Measurements from ENCODE around the gene KERA. TPM values are rescaled to one million over a fixed set of nuclear protein-coding genes. Genes with fewer than 3 reads are reported as not detected.

KERA gene
- polyA plus RNA-seq, 1 donor (not counting 4 experiments of a cell fraction or from before 2014, with no cell fraction given): not detected

- no peaks in the 10 kb centered on the region for H3K79me2 ChIP-seq (ENCODE audit: control insufficient read depth, insufficient read depth, low read length)
- no peaks in the 10 kb centered on the region for H3K36me3 ChIP-seq (ENCODE audit: control insufficient read depth in 2 of 2, extremely low read depth in 1 of 2, insufficient read depth in 2 of 2, low read length in 2 of 2)
- H3K4me1 ChIP-seq (ENCODE audit: control insufficient read depth, extremely low read depth, insufficient read depth, low read length): no peaks in the 10 kb centered on the region
- dilution Hi-C loops (cut with MboI; ENCODE audit: extremely low pct_ligation_motif_present, low sequenced_read_pairs): no loop called here
- H3K4me2 ChIP-seq (ENCODE audit: control insufficient read depth, extremely low read depth, insufficient read depth, low read depth, low read length): no peak overlapping the region
- no peak overlapping the region for H3K9ac ChIP-seq (ENCODE audit: control insufficient read depth, extremely low read depth, insufficient read depth, low read length)
- H3K27me3 ChIP-seq (ENCODE audit: control insufficient read depth, extremely low read depth, insufficient read depth, low read length): no peaks in the 10 kb centered on the region
- FAIRE-seq: no peak
- no peaks in the 10 kb centered on the region for H4K20me1 ChIP-seq (ENCODE audit: control insufficient read depth, extremely low read depth, insufficient read depth, low read length)
- H2AFZ ChIP-seq (ENCODE audit: control insufficient read depth, low read length): no peak overlapping the region
- no peak overlapping the region for H3K27ac ChIP-seq (ENCODE audit: control insufficient read depth, insufficient read depth, low read length)
- no peak overlapping the region for H3K4me3 ChIP-seq (ENCODE audit: control insufficient read depth in 2 of 3, extremely low read depth in 1 of 3, insufficient read depth in 2 of 3, low read depth in 1 of 3, low read length in 3 of 3)
- TF ChIP-seq EZH2 (IDR thresholded peaks at IDR 0.05; ENCODE audit: low read length): no peak
- TF ChIP-seq CTCF (optimal IDR thresholded peaks at IDR 0.05 in 1 of 3, IDR thresholded peaks at IDR 0.05 in 1 of 3, conservative IDR thresholded peaks at IDR 0.05 in 1 of 3; ENCODE audit: extremely low read depth in 1 of 3, insufficient read depth in 2 of 3, low read length in 3 of 3): no peak
- no peaks in the 10 kb centered on the region for H3K9me3 ChIP-seq (ENCODE audit: control insufficient read depth, low read depth, low read length)
- no peak for DNase-seq (ENCODE audit: low read depth, low spot score)
- H3K9me1 ChIP-seq (ENCODE audit: control insufficient read depth, extremely low read depth, insufficient read depth, low read length): no peaks in the 10 kb centered on the region
Observed at GRCh38 chr12:91009319-91009950, 48.4 kb downstream of the KERA start.

- TF ChIP-seq CTCF (optimal IDR thresholded peaks at IDR 0.05 in 1 of 3, IDR thresholded peaks at IDR 0.05 in 1 of 3, conservative IDR thresholded peaks at IDR 0.05 in 1 of 3; ENCODE audit: extremely low read depth in 1 of 3, insufficient read depth in 2 of 3, low read length in 3 of 3): no peak
- TF ChIP-seq EZH2 (IDR thresholded peaks at IDR 0.05; ENCODE audit: low read length): no peak
- Histone ChIP-seq H3K4me3 (ENCODE audit: control insufficient read depth in 2 of 3, extremely low read depth in 1 of 3, insufficient read depth in 2 of 3, low read depth in 1 of 3, low read length in 3 of 3) (no peak overlapping the region), H3K4me2 (ENCODE audit: control insufficient read depth, extremely low read depth, insufficient read depth, low read depth, low read length) (no peak overlapping the region), H2AFZ (ENCODE audit: control insufficient read depth, low read length) (no peak overlapping the region), H4K20me1 (ENCODE audit: control insufficient read depth, extremely low read depth, insufficient read depth, low read length) (no peaks in the 10 kb centered on the region), H3K79me2 (ENCODE audit: control insufficient read depth, insufficient read depth, low read length) (no peaks in the 10 kb centered on the region), H3K36me3 (ENCODE audit: control insufficient read depth in 2 of 2, extremely low read depth in 1 of 2, insufficient read depth in 2 of 2, low read length in 2 of 2) (no peaks in the 10 kb centered on the region), H3K27me3 (ENCODE audit: control insufficient read depth, extremely low read depth, insufficient read depth, low read length) (no peaks in the 10 kb centered on the region), H3K9me1 (ENCODE audit: control insufficient read depth, extremely low read depth, insufficient read depth, low read length) (no peaks in the 10 kb centered on the region), H3K4me1 (ENCODE audit: control insufficient read depth, extremely low read depth, insufficient read depth, low read length) (no peaks in the 10 kb centered on the region), H3K9me3 (ENCODE audit: control insufficient read depth, low read depth, low read length) (no peaks in the 10 kb centered on the region), H3K27ac (ENCODE audit: control insufficient read depth, insufficient read depth, low read length) (no peak overlapping the region), H3K9ac (ENCODE audit: control insufficient read depth, extremely low read depth, insufficient read depth, low read length) (no peak overlapping the region)
- no peak for FAIRE-seq
- dilution Hi-C loops (cut with MboI; ENCODE audit: extremely low pct_ligation_motif_present, low sequenced_read_pairs): no loop called here
- DNase-seq (ENCODE audit: low read depth, low spot score): no peak
Observed at GRCh38 chr12:91007531-91008290, 50.1 kb downstream of the KERA start.
